Neural crest cell (in vitro differentiated cells): ENCODE results near the gene NRL. TPM values are rescaled to one million over a fixed set of nuclear protein-coding genes. Genes with fewer than 3 reads are reported as not detected.
A peak's percentile ranks its signal among the peaks of the same experiment; 100 is the strongest.

ENCODE experiments used
- DNase-seq: peaks from one replicate; pipeline ENCODE4 v3.0.0; 2021; ENCODE audit warnings: low read depth, mixed read lengths, low spot score
- H3K27ac Mint-ChIP-seq: one replicate; pipeline ENCODE4 v1.8.0; 2021; ENCODE audit warnings: mild to moderate bottlenecking, mixed read lengths; ENCODE audit not compliant: unreplicated experiment
- H3K27me3 Mint-ChIP-seq: 2 replicates; pipeline ENCODE4 v1.8.0; 2021; ENCODE audit warnings: low read depth, mild to moderate bottlenecking, mixed read lengths
- H3K36me3 Mint-ChIP-seq: 2 replicates; pipeline ENCODE4 v1.8.0; 2021; ENCODE audit warnings: low read depth, mild to moderate bottlenecking, mixed read lengths
- H3K4me1 Mint-ChIP-seq: 2 replicates; pipeline ENCODE4 v1.8.0; 2021; ENCODE audit warnings: mixed read lengths
- H3K4me3 Mint-ChIP-seq: one replicate; pipeline ENCODE4 v1.8.0; 2021; ENCODE audit warnings: mild to moderate bottlenecking, mixed read lengths
- H3K9me3 Mint-ChIP-seq: 2 replicates; pipeline ENCODE4 v1.8.0; 2021; ENCODE audit warnings: mixed read lengths
- total RNA-seq: library from RNA; stranded (reverse); gene quantifications from 2 replicates; pipeline ENCODE4 v1.2.1, GENCODE V29; 2021
- TF ChIP-seq, protein P1 (sequence below): fragments of 200-600 bp; sonication (generic); conservative IDR thresholded peaks from 2 replicates; pipeline ENCODE4 v1.5.0; 2021; ENCODE audit warnings: antibody characterized with exemption, mild to moderate bottlenecking

The NRL gene
- total RNA-seq, 1 donor from 2014 or later, result 1.2 TPM

DNA sequence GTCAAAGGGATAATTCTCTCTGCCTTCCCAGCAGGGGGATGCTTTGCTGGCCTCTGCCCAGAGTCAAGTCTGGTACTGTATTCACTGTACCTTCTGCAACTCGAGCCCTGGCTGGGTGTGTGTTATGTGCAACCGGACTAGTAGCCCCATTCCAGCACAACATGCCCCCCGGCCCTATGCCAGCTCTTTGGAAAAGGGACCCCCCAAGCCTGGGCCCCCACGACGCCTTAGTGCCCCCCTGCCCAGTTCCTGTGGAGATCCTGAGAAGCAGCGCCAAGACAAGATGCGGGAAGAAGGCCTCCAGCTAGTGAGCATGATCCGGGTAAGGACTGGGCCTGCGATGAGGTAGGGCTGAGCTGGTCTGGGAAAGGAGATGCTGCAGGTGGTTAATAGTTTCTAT, 35.8 kb upstream of the NRL start:
- TF ChIP-seq, protein P1, sequence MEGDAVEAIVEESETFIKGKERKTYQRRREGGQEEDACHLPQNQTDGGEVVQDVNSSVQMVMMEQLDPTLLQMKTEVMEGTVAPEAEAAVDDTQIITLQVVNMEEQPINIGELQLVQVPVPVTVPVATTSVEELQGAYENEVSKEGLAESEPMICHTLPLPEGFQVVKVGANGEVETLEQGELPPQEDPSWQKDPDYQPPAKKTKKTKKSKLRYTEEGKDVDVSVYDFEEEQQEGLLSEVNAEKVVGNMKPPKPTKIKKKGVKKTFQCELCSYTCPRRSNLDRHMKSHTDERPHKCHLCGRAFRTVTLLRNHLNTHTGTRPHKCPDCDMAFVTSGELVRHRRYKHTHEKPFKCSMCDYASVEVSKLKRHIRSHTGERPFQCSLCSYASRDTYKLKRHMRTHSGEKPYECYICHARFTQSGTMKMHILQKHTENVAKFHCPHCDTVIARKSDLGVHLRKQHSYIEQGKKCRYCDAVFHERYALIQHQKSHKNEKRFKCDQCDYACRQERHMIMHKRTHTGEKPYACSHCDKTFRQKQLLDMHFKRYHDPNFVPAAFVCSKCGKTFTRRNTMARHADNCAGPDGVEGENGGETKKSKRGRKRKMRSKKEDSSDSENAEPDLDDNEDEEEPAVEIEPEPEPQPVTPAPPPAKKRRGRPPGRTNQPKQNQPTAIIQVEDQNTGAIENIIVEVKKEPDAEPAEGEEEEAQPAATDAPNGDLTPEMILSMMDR, result no peak
- Mint-ChIP-seq H3K36me3 (peaks cover 5% of the 10 kb centered on the region), H3K27me3 (no peaks in the 10 kb centered on the region), H3K4me3 (peak overlapping the region; percentile 76), H3K27ac (no peak overlapping the region), H3K4me1 (peaks cover 21% of the 10 kb centered on the region), H3K9me3 (no peaks in the 10 kb centered on the region)
- no peak for DNase-seq

GRCh38 chr14:24150061-24150460, 35.3 kb upstream of the NRL start:
- Mint-ChIP-seq H3K4me1 (peaks cover 25% of the 10 kb centered on the region), H3K4me3 (no peak overlapping the region), H3K36me3 (peaks cover 2% of the 10 kb centered on the region), H3K9me3 (no peaks in the 10 kb centered on the region), H3K27ac (no peak overlapping the region), H3K27me3 (no peaks in the 10 kb centered on the region)
- TF ChIP-seq, protein P1, result no peak
- DNase-seq, result no peak

DNA sequence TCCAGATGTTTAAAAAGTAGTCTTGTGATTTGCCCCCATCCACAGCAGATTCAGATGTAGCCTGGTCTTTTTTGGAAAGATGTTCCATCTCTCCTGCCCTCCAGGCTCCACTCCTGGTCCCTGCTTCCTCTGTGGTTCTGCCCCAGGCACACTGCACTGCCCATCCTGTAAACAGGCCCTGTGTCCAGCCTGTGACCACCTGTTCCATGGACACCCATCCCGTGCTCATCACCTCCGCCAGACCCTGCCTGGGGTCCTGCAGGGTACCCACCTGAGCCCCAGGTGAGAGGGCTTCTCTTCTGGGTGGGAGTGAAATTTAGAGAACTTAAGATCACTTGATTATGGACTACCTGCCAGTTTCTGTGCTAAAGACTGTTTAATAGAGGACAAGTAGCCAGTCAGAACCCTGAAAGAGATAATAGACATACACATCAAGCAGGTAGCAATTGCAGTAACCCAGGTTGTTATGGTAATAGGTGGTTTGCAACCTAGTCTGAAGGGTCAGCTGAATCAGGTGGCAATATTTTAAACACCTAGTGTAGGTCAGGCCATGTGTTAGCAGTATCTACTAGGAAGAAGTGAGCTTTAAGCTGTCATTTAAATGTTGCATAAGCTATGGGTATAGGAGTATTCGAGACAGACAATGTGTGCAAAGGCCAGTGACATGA, 34.7 kb upstream of the NRL start:
- Mint-ChIP-seq H3K27ac (no peak overlapping the region), H3K27me3 (no peaks in the 10 kb centered on the region), H3K4me1 (peaks cover 25% of the 10 kb centered on the region), H3K9me3 (no peaks in the 10 kb centered on the region), H3K36me3 (peaks cover under 1% of the 10 kb centered on the region), H3K4me3 (peak overlapping the region; percentile 99)
- no peak for DNase-seq
- TF ChIP-seq, protein P1, result no peak

GRCh38 chr14:24147761-24148428, 33.1 kb upstream of the NRL start:
- TF ChIP-seq, protein P1, result no peak
- H3K36me3 Mint-ChIP-seq, result no peaks in the 10 kb centered on the region
- H3K27ac Mint-ChIP-seq, result peak overlapping the region; percentile 62
- no peaks in the 10 kb centered on the region for H3K9me3 Mint-ChIP-seq
- DNase-seq, result no peak
- H3K4me3 Mint-ChIP-seq, result peak overlapping the region; percentile 99
- no peaks in the 10 kb centered on the region for H3K27me3 Mint-ChIP-seq
- peaks cover 25% of the 10 kb centered on the region for H3K4me1 Mint-ChIP-seq

DNA sequence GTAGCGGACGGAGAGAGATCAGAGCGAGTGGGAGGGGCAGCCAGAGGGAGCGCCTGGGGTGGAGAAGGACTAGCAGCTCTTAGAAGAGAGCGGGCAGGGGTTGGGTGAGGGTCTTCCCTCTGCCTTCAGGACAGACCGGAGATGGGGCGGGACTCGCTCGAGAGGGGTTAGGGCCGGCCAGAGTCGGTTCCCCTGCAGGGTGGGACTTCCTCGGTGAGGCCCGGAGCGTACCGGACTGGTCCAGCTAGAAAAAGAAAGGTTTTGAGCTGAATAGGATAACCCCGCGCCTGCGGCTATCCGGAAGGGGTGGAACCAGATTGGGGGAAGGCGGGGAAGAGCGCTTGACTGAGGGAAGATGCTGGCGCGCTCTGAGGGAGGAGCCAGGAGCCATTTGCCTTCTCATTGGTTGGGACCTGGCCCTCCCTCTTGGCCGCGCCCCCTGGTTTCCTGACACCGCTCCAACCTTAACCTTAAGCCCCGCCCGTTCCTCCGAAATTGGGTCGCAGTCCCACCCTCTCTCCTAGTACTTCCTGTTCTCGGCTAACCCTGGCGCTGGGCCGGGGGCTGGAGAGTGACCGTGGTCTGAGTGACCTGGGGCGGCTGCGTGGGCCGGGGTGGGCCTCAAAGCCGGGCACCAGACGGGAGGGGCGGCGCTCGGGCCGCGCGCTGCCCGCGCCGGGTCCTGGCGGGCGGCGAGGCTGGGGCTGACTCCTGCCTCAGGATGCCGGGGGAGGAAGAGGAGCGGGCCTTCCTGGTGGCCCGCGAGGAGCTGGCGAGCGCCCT, 32.4 kb upstream of the NRL start, which contains the start of gene RNF31:
TSS of gene RNF31 (plus strand) at position 521 of the 783 bp plus-strand sequence. CDS start at position 722, 201 bp downstream.
- peak; percentile 93 for DNase-seq
- Mint-ChIP-seq H3K27ac (peak within 1 kb of the TSS; percentile 91), H3K4me3 (peak within 1 kb of the TSS; percentile 99), H3K27me3 (no peaks in the 10 kb centered on the region), H3K36me3 (no peaks in the 10 kb centered on the region), H3K4me1 (peaks cover 25% of the 10 kb centered on the region), H3K9me3 (no peaks in the 10 kb centered on the region)
- TF ChIP-seq, protein P1, result no peak
